Right lobe of liver (tissue), 6 donors: Measurements from ENCODE around the gene TRIP11. TPM values are rescaled to one million over a fixed set of nuclear protein-coding genes. Genes with fewer than 3 reads are reported as not detected.

Experiments
- ATAC-seq, 4 donors: fragments of 200-7000 bp; cut with Tn5 transposase; one replicate each; pipeline ENCODE4 v1.9.1; 2020; ENCODE audit warnings: mild to moderate bottlenecking in 4 of 4, moderate library complexity in 4 of 4
- DNase-seq, 3 donors: peaks; one replicate each; pipeline ENCODE4 v3.0.0-alpha.2; 2020
- H3K27ac ChIP-seq, 3 donors: fragments of 200-600 bp; one replicate each; pipeline ENCODE4 v1.8.0; 2022
- H3K27me3 ChIP-seq, 2 donors: fragments of 200-600 bp; one replicate each; pipeline ENCODE4 v1.8.0; 2022
- H3K36me3 ChIP-seq, 4 donors: fragments of 200-600 bp; sonication (generic) in 1 of 4; one replicate each; pipeline versions ENCODE4 v1.5.1 to v1.8.0; 2017 to 2022; ENCODE audit warnings: control low read depth in 1 of 4
- H3K4me1 ChIP-seq, 4 donors: fragments of 200-600 bp; sonication (generic) in 1 of 4; one replicate each; pipeline versions ENCODE4 v1.5.1 to v1.8.0; 2017 to 2022; ENCODE audit warnings: control low read depth in 1 of 4
- H3K4me3 ChIP-seq, 3 donors: fragments of 200-600 bp; one replicate each; pipeline ENCODE4 v1.8.0; 2022
- H3K9me3 ChIP-seq, 4 donors: fragments of 200-600 bp; sonication (generic) in 1 of 4; one replicate each; pipeline versions ENCODE4 v1.5.1 to v1.8.0; 2017 to 2022; ENCODE audit warnings: control low read depth in 1 of 4
- POLR2A ChIP-seq: fragments of 450-650 bp; IDR thresholded peaks from one replicate; pipeline ENCODE4 v1.6.1; 2017; ENCODE audit warnings: antibody characterized with exemption, mild to moderate bottlenecking
- WGBS: methylation state at CpG from one replicate; pipeline ENCODE4 v1.1.6; 2018; ENCODE audit warnings: low coverage, low lambda C conversion rate; ENCODE audit not compliant: insufficient coverage; ENCODE audit errors: missing lambda C conversion rate; 5-methylcytosine and 5-hydroxymethylcytosine counted together
- intact Hi-C, 2 donors: fragments of 100-400 bp; cut with DNase I; formaldehyde crosslinking; loops; one replicate each; pipeline versions ENCODE4 v1.11.2 to v1.14.1; 2022
- total RNA-seq, 6 experiments: library from RNA; depleted of rRNA in 2 of 6; stranded (reverse); fragments of >200 nt in 2 of 6; fragmentation: NEBNext Ultra II Directional in 3 of 6; extraction: Animal tissue kit (Norgen Biotek cat#: 25700) in 3 of 6; gene quantifications; one replicate each; pipeline versions ENCODE4 v1.1.0 to v1.2.4, GENCODE V29; 2016 to 2023
- TF ChIP-seq, protein P1 (sequence below), 4 donors: fragments of 200-600 bp in 3 of 4; fragments of 450-650 bp in 1 of 4; IDR thresholded peaks; one replicate each; pipeline versions ENCODE4 v1.5.1 to v1.8.0; 2016 to 2022; ENCODE audit warnings: antibody characterized with exemption in 4 of 4, mild to moderate bottlenecking in 2 of 4
- donor health status: DM: no; HTN: yes; CAD: no.
- donor health status: DM: no; HTN: no; CAD: no.
- donor health status: DM: no; HTN: no; CAD: no.
- donor health status: DM: no; HTN: yes; CAD: no.
- donor health status: DM: no; HTN: yes; CAD: no.

The TRIP11 gene
- total RNA-seq, 6 experiments from 2014 or later: 18.4 to 36.1 (median 33.2) TPM

DNA sequence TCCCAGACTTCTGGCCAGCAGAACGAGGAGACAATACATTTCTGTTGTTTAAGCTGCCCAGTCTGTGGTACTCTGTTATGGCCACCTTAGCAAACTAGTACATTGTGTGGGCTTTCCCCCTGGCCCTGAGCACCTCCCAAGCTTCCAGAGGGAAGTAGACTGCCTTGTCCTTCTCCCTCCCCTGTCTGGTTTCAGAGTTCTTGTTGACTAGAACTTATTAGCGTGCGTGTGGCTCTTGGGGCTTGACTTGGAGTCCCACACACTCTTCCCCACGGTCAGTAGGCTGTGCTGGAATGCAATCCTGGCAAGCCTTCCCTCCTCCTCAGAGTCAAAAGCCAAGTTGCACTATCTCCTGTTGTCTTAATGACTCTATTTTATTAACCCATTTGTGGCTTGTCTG lies 120.0 kb downstream of the TRIP11 start:
- DNase-seq: no peak
- Histone ChIP-seq H3K27me3 (no peaks in the 10 kb centered on the region), H3K9me3 (no peaks in the 10 kb centered on the region), H3K4me3 (no peak overlapping the region), H3K27ac (no peak overlapping the region), H3K36me3 (no peaks in the 10 kb centered on the region), H3K4me1 (peaks cover 0 to 8% (median 3%) of the 10 kb centered on the region in 4 donors)
- WGBS: 41% methylated on average over 4 of the region's 4 CpGs
- TF ChIP-seq, protein P1, sequence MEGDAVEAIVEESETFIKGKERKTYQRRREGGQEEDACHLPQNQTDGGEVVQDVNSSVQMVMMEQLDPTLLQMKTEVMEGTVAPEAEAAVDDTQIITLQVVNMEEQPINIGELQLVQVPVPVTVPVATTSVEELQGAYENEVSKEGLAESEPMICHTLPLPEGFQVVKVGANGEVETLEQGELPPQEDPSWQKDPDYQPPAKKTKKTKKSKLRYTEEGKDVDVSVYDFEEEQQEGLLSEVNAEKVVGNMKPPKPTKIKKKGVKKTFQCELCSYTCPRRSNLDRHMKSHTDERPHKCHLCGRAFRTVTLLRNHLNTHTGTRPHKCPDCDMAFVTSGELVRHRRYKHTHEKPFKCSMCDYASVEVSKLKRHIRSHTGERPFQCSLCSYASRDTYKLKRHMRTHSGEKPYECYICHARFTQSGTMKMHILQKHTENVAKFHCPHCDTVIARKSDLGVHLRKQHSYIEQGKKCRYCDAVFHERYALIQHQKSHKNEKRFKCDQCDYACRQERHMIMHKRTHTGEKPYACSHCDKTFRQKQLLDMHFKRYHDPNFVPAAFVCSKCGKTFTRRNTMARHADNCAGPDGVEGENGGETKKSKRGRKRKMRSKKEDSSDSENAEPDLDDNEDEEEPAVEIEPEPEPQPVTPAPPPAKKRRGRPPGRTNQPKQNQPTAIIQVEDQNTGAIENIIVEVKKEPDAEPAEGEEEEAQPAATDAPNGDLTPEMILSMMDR (IDR thresholded peaks at IDR 0.05): no peak
- no peak for TF ChIP-seq POLR2A
- intact Hi-C loops: no loop called here
- peak in 2 of 4 donors; percentile 17 to 38 for ATAC-seq

DNA sequence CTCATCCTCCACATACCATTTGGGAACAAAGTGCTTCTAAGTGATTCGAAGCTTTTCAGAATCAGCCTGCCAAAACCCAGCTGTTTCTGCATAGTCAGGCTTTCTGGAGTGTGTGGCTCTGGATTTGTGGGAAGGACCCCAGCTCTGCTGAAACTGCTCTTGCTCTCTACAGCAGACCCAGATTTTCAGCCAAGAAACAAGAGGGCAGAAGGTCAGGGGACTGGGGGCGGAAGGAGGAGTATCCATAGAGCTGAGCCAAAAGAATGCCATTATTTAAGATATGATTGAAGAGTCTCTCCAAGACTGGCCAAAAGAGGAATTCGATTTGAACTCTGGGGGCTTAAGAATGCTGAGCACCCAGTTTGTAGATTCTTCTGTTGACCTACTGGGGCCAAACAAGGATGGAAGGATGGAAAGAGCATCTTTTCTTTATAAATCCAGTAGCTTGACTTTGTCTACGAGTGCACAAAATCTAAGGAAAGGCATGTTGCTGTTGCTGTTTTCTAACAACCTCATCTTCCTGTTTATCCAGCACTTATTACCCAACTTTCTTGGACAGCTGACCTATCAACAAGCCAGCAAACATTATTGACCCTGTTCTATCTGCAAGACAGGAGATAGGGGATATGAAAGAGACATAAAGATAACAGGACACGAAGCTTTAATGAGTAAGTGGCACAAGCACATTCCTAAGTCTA lies 121.5 kb downstream of the TRIP11 start:
- H3K27ac ChIP-seq: no peak overlapping the region
- intact Hi-C loops: no loop called here

More for the DNA sequence above, 121.5 kb downstream of the TRIP11 start:
- no peak for TF ChIP-seq POLR2A
- TF ChIP-seq, protein P1 (IDR thresholded peaks at IDR 0.05): no peak
- 47% methylated on average over 4 of the region's 5 CpGs for WGBS
- no peak for DNase-seq
- peak; percentile 55 to 74 (median 68) for ATAC-seq
- H3K27me3 ChIP-seq: no peaks in the 10 kb centered on the region
- H3K4me1 ChIP-seq: peaks cover 0 to 8% (median 3%) of the 10 kb centered on the region in 4 donors
- no peaks in the 10 kb centered on the region for H3K9me3 ChIP-seq
- no peak overlapping the region for H3K4me3 ChIP-seq
- no peaks in the 10 kb centered on the region for H3K36me3 ChIP-seq

Other genes with a start within 250 kb of the TRIP11 start
- gene TC2N, start 172.5 kb downstream of the TRIP11 start, total RNA-seq: 1 to 10 TPM; 1.0 to 6.5 (median 4.3) TPM
- 10 to 100 TPM in 5 of 6 experiments, 1 to 10 TPM in 1; 6.7 to 36.3 (median 17.8) TPM for gene FBLN5, start 92.4 kb downstream of the TRIP11 start, total RNA-seq
- gene ATXN3, start 66.5 kb upstream of the TRIP11 start, total RNA-seq: 10 to 100 TPM in 3 of 6 experiments, 1 to 10 TPM in 3; 5.5 to 15.4 (median 9.7) TPM
- 100 to 1,000 TPM in 2 of 6 experiments, 10 to 100 TPM in 4; 74.6 to 223 (median 94.6) TPM for gene NDUFB1, start 81.6 kb upstream of the TRIP11 start, total RNA-seq
- 10 to 100 TPM; 23.4 to 28.2 (median 25.9) TPM for gene CPSF2, start 81.9 kb upstream of the TRIP11 start, total RNA-seq